GM19099 (cell line): ENCODE data around the gene NUP98.

Source experiments
- POLR2A ChIP-seq: IDR thresholded peaks from 3 replicates; pipeline ENCODE4 v1.6.1; 2011; ENCODE audit warnings: low read depth; ENCODE audit not compliant: insufficient read length; ENCODE audit errors: extremely low read depth

NUP98 gene

GRCh38 chr11:3684129-3684818 lies 113.1 kb downstream of the NUP98 start:
- no peak for TF ChIP-seq POLR2A

GRCh38 chr11:3683039-3683438 lies 114.3 kb downstream of the NUP98 start:
- TF ChIP-seq POLR2A = no peak

- no peak for TF ChIP-seq POLR2A
These were observed 118.3 kb downstream of the NUP98 start for GRCh38 chr11:3679077-3679476.

GRCh38 chr11:3675971-3676370 lies 121.4 kb downstream of the NUP98 start:
- no peak for TF ChIP-seq POLR2A

- TF ChIP-seq POLR2A = no peak
These were observed 123.2 kb downstream of the NUP98 start for GRCh38 chr11:3674189-3674588.

GRCh38 chr11:3671334-3672254 lies 125.8 kb downstream of the NUP98 start, which contains the start of gene CHRNA10:
CHRNA10 (minus strand) TSS chr11:3671384; CDS start chr11:3671312, 72 bp downstream.
- no peak for TF ChIP-seq POLR2A

GRCh38 chr11:3669742-3670183 lies 127.6 kb downstream of the NUP98 start:
- no peak for TF ChIP-seq POLR2A

GRCh38 chr11:3669128-3669527 lies 128.2 kb downstream of the NUP98 start:
- no peak for TF ChIP-seq POLR2A

GRCh38 chr11:3667149-3668035 lies 130.0 kb downstream of the NUP98 start:
- TF ChIP-seq POLR2A = no peak

- TF ChIP-seq POLR2A = no peak
These were observed 131.3 kb downstream of the NUP98 start for GRCh38 chr11:3666023-3666530.

- TF ChIP-seq POLR2A = no peak
These were observed 131.9 kb downstream of the NUP98 start for GRCh38 chr11:3665336-3666022.

- no peak for TF ChIP-seq POLR2A
These were observed 133.2 kb downstream of the NUP98 start for GRCh38 chr11:3664032-3664630.

GRCh38 chr11:3662856-3663255 lies 134.5 kb downstream of the NUP98 start:
- no peak for TF ChIP-seq POLR2A

- no peak for TF ChIP-seq POLR2A
These were observed 136.4 kb downstream of the NUP98 start for GRCh38 chr11:3660960-3661359.
